HAP-1 (cell line): Measurements from ENCODE around the gene MAPK8.

Experiments
- DNase-seq, 2 experiments: peaks; one replicate each; pipeline ENCODE4 v3.0.0-alpha.2; 2016 to 2020; ENCODE audit warnings: low spot score in 2 of 2
- H3K27me3 ChIP-seq: fragments of 250-450 bp; sonication (Bioruptor Pico); 2 replicates; pipeline ENCODE4 v1.5.1; 2020; ENCODE audit warnings: low read depth, mild to moderate bottlenecking, moderate library complexity
- H3K36me3 ChIP-seq: fragments of 250-450 bp; sonication (Bioruptor Pico); replicated peaks from 2 replicates; pipeline ENCODE4 v1.5.1; 2020; ENCODE audit warnings: mild to moderate bottlenecking
- H3K4me1 ChIP-seq: fragments of 250-450 bp; sonication (Bioruptor Pico); 2 replicates; pipeline ENCODE4 v1.5.1; 2020; ENCODE audit warnings: mild to moderate bottlenecking
- H3K4me3 ChIP-seq: fragments of 250-450 bp; sonication (Bioruptor Pico); 2 replicates; pipeline ENCODE4 v1.5.1; 2020; ENCODE audit warnings: mild to moderate bottlenecking, moderate library complexity
- H3K9me3 ChIP-seq: fragments of 250-450 bp; sonication (Bioruptor Pico); 2 replicates; pipeline ENCODE4 v1.5.1; 2020; ENCODE audit warnings: mild to moderate bottlenecking, moderate library complexity
- in situ Hi-C: fragments of 300-500 bp; cut with MboI; formaldehyde crosslinking; loops from 3 replicates; pipeline ENCODE4 v1.14.3; 2020; ENCODE audit warnings: low sequenced_read_pairs, inconsistent platforms, mixed read lengths

Gene MAPK8

GRCh38 chr10:48302515-48303476 lies 3.7 kb upstream of the MAPK8 start:
- DNase-seq: no peak
- no peaks in the 10 kb centered on the region for H3K4me1 ChIP-seq
- H3K36me3 ChIP-seq: no peaks in the 10 kb centered on the region
- in situ Hi-C loops: no loop called here
- H3K4me3 ChIP-seq: no peak overlapping the region
- no peaks in the 10 kb centered on the region for H3K9me3 ChIP-seq
- H3K27me3 ChIP-seq: no peaks in the 10 kb centered on the region

DNA sequence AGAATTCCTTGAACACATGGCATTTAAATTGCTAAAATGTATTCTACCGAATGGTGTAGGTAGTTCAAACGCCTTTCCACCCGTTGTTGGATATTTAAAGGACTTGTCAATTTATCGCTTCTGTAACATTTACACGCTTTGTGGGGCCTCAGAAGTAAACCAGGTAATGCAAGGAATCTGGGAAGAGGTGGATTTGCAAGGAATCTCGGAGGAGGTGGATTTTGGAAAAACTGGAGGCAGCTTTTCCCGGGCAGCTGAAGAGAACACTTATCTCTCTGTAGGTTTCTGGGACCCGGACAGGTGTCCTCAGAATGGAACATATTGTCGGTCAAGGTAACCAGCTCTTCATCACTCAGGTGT lies 592 bp upstream of the MAPK8 start:
- Histone ChIP-seq H3K4me3 (no peak overlapping the region), H3K9me3 (no peaks in the 10 kb centered on the region), H3K4me1 (no peaks in the 10 kb centered on the region; the same call in 1 of the 2 replicates), H3K27me3 (no peaks in the 10 kb centered on the region), H3K36me3 (no peaks in the 10 kb centered on the region)
- in situ Hi-C loops: no loop called here
- no peak for DNase-seq

DNA sequence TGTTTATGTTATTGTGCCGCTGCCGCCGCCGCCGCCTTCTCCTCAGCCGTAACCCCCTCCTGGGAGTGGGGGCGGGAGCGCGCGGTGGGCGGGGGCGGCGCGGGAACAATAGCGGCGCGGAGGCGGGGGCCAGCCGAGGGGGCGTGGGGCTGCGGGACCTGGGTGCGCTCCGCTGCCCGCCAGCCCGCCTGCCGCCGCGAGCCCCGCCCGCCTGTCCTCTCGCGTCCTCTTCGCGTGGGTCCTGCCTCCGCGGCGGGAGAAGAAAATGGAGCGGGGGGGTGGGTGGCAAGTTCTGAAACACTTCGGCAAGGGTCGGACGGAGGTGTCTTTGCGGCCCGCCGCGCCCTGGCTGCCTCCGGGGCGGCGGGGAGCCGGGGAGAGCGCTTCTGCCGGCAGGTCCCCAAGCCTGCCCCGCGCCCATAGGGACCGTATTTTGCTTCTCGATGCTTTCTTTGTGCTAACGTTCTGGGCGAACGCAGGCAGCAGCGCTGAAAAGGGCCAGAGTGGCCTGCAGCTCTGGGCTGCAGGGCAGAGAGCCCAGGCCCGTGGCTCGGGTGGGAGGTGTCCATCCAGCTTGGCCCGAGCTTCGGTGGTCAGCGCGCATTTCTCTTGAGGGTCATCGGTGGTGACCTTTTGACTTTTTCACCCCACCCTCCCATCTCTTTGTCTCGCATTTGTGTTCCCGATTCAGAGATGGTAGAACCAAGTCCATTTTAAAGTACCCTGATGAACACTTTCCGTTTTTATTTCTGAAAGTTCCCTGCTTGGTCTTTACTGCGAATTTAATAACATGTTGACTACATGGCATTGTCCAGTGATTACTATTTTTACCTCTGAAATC lies 613 bp downstream of the MAPK8 start:
- DNase-seq: peak; percentile 36 to 80
- Histone ChIP-seq H3K4me3 (peak overlapping the region; percentile 56), H3K4me1 (no peaks in the 10 kb centered on the region; the same call in 1 of the 2 replicates), H3K36me3 (no peaks in the 10 kb centered on the region; the same call in 1 of the 2 replicates), H3K27me3 (no peaks in the 10 kb centered on the region), H3K9me3 (no peaks in the 10 kb centered on the region)
- in situ Hi-C loops: no loop called here

- in situ Hi-C loops: no loop called here
- no peaks in the 10 kb centered on the region; the same call in 1 of the 2 replicates for H3K4me1 ChIP-seq
- no peaks in the 10 kb centered on the region for H3K9me3 ChIP-seq
- no peaks in the 10 kb centered on the region; the same call in 1 of the 2 replicates for H3K36me3 ChIP-seq
- DNase-seq: no peak
- H3K27me3 ChIP-seq: no peaks in the 10 kb centered on the region
- H3K4me3 ChIP-seq: peak overlapping the region; percentile 56
These were observed 1.2 kb downstream of the MAPK8 start for GRCh38 chr10:48307711-48308018.

- Histone ChIP-seq H3K4me3 (no peak overlapping the region), H3K36me3 (no peaks in the 10 kb centered on the region; the same call in 1 of the 2 replicates), H3K4me1 (no peaks in the 10 kb centered on the region; the same call in 1 of the 2 replicates), H3K27me3 (no peaks in the 10 kb centered on the region), H3K9me3 (no peaks in the 10 kb centered on the region)
- DNase-seq: no peak
- in situ Hi-C loops: no loop called here
These were observed 3.3 kb downstream of the MAPK8 start for GRCh38 chr10:48309711-48310226.

- Histone ChIP-seq H3K36me3 (no peaks in the 10 kb centered on the region; the same call in 1 of the 2 replicates), H3K9me3 (no peaks in the 10 kb centered on the region), H3K27me3 (0 out of 2 replicates have a peak, but pooled peaks cover 2% of the 10 kb centered on the region), H3K4me3 (no peak overlapping the region), H3K4me1 (no peaks in the 10 kb centered on the region; the same call in 1 of the 2 replicates)
- in situ Hi-C loops: no loop called here
- DNase-seq: no peak
These were observed 7.6 kb downstream of the MAPK8 start for GRCh38 chr10:48314107-48314506.

DNA sequence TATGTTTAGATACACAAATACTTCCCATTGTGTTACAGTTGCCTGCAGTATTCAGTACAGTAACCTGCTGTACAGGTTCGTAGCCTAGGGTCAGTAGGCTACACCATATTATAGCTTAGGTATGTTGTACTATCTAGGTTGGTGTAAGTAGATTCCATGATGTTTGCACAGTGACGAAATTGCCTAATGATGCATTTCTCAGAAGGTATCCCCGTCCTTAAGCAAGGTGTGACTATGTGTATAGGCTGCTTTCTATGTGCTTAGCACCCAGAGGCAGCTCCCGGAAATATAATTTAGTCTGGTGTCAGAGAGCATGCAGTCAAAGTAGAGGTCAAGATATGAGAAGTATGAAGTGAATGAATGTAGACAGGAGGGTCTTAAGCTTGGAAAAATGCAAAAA lies 9.8 kb downstream of the MAPK8 start:
- DNase-seq: no peak
- in situ Hi-C loops: no loop called here
- no peaks in the 10 kb centered on the region for H3K4me1 ChIP-seq

DNA sequence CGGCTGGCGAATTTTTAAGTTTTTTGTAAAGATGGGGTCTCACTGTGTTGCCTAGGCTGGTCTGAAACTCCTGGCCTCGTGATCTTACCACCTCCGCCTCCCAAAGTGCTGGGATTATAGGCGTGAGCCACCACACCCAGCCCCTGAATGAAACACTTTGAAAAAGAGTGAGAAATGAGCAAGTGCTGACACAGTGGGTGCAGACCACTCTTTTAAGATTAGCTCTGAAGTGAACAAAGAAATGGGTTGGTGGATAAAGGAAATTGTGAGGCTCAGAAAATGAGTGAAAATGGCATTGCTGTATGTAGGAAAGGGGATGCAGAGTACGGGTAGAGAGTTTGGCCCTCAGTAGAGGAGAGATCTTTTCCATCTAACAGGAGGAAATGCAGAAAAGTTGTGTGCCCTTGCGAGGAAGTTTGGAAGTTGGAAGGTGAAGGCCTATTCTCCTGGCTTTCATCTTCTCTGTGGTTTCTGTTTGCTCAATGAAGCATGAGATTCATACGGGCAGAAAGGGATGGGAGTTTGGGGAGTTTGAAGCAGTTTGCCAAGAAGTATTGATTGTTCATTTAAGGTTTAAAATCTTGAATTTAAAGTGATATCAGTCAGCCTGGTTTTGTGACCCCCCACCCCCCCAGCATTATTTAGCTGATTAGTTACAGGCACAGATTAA lies 11.0 kb downstream of the MAPK8 start:
- in situ Hi-C loops: no loop called here
- no peak for DNase-seq
- Histone ChIP-seq H3K4me1 (no peaks in the 10 kb centered on the region), H3K9me3 (no peaks in the 10 kb centered on the region), H3K27me3 (0 out of 2 replicates have a peak, but pooled peaks cover 2% of the 10 kb centered on the region), H3K4me3 (no peak overlapping the region), H3K36me3 (no peaks in the 10 kb centered on the region)

More for the DNA sequence above, 9.8 kb downstream of the MAPK8 start:
- no peak overlapping the region for H3K4me3 ChIP-seq
- H3K27me3 ChIP-seq: 0 out of 2 replicates have a peak, but pooled peaks cover 2% of the 10 kb centered on the region
- H3K36me3 ChIP-seq: no peaks in the 10 kb centered on the region; the same call in 1 of the 2 replicates
- no peaks in the 10 kb centered on the region for H3K9me3 ChIP-seq

DNA sequence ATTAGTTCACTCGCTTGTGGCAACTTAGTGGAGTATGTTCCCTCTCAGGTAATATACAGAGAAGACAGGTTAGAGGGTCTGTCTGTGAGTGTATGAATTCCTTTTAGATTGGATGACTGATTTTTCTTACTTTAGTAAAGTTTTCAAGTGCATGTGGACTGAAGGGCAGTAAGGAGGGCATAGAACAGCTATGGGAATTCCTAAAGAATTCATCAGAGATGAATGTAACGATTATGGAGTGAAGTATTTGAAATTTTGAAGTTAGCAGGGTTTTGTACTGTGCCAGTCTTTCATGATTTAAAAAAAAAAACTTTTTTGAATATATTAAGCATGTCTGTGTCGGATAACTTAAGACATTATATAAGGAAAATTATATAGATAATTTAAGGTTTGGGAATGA lies 15.5 kb downstream of the MAPK8 start:
- in situ Hi-C loops: no loop called here
- DNase-seq: no peak

DNA sequence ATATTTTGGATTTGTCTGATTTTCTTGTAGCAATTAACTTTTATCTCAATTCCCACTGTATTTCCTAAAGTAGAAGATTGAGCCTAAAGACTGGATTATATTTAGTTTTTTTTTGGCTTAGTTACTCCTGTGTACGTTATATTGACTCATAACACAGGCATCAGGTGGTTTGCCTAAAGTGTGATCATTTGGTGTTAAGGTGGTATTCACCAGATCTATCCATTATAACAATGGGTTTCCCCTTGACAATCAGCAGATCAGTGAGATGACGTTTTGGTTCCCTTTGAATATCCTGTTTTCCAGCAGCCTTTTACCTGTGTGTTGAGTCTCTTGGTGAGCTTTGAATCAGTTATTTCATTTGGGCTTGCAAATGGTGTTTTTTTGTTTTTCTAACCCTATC lies 18.1 kb downstream of the MAPK8 start:
- H3K36me3 ChIP-seq: no peaks in the 10 kb centered on the region
- no peaks in the 10 kb centered on the region for H3K9me3 ChIP-seq
- no peaks in the 10 kb centered on the region for H3K4me1 ChIP-seq
- in situ Hi-C loops: no loop called here
- DNase-seq: no peak
- no peak overlapping the region for H3K4me3 ChIP-seq
- no peaks in the 10 kb centered on the region for H3K27me3 ChIP-seq

More for the DNA sequence above, 15.5 kb downstream of the MAPK8 start:
- Histone ChIP-seq H3K27me3 (no peaks in the 10 kb centered on the region), H3K9me3 (no peaks in the 10 kb centered on the region), H3K4me1 (no peaks in the 10 kb centered on the region), H3K4me3 (no peak overlapping the region), H3K36me3 (no peaks in the 10 kb centered on the region)

DNA sequence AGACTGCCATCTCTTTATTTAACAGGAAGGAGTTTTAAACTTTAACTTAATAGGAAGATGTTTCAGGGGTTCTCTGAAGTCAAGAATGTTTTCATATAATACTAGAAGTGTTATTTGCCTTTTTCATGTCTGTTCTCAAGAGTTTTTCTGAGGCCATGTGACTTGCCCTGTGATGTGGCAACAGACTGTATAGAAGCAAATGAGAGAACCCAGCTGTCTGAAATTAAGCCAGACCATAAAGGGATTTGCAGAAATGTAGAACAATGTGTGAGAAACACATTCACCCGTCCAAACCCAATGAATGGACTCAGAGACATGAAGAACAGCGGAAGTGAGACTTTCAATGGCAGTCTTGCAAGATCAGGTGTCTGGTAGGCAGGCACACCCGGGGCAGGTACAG lies 23.8 kb downstream of the MAPK8 start:
- Histone ChIP-seq H3K27me3 (no peaks in the 10 kb centered on the region), H3K4me1 (no peaks in the 10 kb centered on the region), H3K36me3 (no peaks in the 10 kb centered on the region), H3K4me3 (no peak overlapping the region), H3K9me3 (no peaks in the 10 kb centered on the region)
- DNase-seq: no peak
- in situ Hi-C loops: no loop called here

DNA sequence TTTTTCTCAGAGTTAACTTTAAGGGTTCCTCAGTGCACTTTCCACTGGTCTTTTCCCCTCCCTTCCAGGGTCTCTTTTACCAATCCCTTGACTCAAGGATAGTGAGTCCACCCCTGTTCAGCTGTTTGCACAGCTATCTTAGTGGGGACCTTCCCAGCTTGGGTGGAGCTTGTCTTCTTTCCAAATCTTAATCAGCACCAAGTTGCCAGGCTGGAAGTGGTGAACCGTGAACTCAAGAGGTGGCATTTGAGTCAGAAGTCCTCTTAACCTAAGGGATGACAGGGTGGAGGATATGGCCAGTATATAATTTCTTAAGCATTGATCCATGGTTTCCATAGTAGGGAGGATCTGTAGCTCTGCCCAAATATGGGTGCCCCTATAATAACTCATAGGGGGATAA lies 25.0 kb downstream of the MAPK8 start:
- Histone ChIP-seq H3K36me3 (no peaks in the 10 kb centered on the region), H3K4me3 (no peak overlapping the region), H3K27me3 (no peaks in the 10 kb centered on the region), H3K4me1 (no peaks in the 10 kb centered on the region), H3K9me3 (no peaks in the 10 kb centered on the region)
- in situ Hi-C loops: no loop called here
- DNase-seq: no peak

DNA sequence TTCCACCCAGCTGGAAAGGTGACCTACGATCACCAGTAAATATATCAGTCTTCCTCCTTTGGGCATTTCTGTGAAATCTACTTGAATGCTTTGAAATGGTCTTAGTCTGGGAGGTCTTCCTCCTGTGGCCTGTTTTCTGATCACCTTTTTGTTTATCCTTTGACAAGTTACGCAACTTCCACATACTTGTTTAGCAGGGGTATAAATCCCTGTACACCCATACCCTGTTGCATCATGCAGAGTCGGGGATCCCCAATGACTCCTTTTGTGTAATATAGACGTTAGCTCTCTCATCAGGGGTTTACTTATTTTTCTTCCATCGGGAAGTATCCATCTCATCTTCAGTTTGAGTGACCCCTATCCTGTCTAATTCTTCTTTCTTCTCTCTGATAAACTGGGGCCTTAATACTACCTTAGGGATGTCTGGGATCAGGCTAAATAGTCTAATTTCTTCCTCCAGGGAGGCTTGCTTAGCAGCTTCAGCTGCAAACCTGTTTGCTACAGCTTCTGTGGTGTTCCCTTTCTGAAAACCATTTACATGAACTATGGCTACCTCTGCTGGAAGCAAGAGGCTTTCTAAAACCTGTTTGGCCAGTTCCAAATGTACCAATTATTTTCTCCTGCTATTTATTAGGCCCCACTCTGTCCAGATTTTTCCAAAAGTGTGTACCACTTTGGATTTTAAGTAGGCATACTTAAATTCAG lies 25.8 kb downstream of the MAPK8 start:
- Histone ChIP-seq H3K9me3 (no peaks in the 10 kb centered on the region), H3K27me3 (no peaks in the 10 kb centered on the region), H3K4me3 (no peak overlapping the region), H3K36me3 (no peaks in the 10 kb centered on the region), H3K4me1 (no peaks in the 10 kb centered on the region)
- DNase-seq: no peak
- in situ Hi-C loops: no loop called here
